Raji (cell line): ENCODE data around the gene NSL1.

ENCODE experiments used
- POLR2A ChIP-seq: IDR thresholded peaks from 2 replicates; pipeline ENCODE4 v1.6.1; 2011; ENCODE audit warnings: low read depth, low read length, control low read depth; ENCODE audit not compliant: insufficient read depth

Gene NSL1

GRCh38 chr1:212683357-212683722, 108.2 kb downstream of the NSL1 start:
- 0 out of 2 replicates have a peak, but pooled peaks have one; percentile 21 for TF ChIP-seq POLR2A

DNA sequence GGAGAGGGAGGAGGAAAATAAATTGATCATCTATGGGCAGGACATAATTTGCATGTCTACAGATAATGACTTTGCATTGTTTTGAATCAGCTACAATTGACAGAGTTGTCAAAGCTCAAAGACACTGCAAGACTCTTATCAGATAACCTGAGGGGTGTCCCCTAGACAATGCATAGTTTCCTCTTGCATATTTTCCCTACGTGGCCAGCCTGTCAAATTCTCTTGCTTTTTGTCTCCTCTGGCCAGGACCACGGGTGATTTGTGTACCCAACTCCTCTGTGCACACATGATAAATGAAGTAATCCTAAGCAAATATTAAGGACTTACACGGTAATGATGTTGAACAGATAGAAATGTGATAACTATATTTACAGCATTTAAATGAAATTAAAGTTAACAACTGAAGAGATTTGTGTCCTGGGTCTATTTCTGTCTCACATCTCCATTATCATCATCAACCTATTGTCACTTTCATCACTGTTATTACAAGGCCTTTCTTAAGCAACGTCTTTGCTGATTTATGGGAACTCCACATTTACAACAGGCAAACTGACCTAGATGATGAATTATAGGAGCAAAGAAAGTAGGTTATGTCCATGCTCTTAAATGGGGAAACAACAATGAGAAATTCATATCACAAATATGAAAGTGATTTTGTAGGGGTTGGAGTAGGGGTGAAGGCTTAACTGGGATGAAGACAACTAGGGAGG, 110.7 kb downstream of the NSL1 start:
- no peak for TF ChIP-seq POLR2A

- no peak for TF ChIP-seq POLR2A
Observed at GRCh38 chr1:212678456-212679410, 112.8 kb downstream of the NSL1 start.

DNA sequence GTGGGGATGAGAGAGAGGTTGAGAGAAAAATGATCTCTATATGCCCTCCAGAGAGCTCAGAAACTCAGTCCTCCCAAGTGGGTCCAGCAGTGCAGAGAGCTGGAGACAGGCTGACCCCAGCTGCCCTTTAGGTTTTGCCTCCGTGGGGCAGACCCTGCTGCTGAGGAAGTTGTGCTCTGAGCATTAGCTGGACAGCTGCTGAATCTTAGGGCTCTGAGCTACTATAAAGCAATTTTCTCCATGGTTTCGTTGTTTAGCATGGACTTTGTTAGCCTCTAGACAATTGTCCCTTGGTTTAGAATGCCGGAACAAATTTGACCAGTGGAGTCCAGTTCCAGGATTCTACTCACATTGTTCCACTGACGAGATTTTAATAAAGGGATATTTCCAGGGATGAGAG, 114.0 kb downstream of the NSL1 start:
- no peak for TF ChIP-seq POLR2A

- TF ChIP-seq POLR2A = no peak
Observed at GRCh38 chr1:212677136-212677535, 114.4 kb downstream of the NSL1 start.
